Measurements from ENCODE around the gene ARFRP1. TPM values are rescaled to one million over a fixed set of nuclear protein-coding genes. Genes with fewer than 3 reads are reported as not detected.

The ARFRP1 gene
- total RNA-seq, 1 experiment from 2014 or later = 71.2 TPM

GRCh38 chr20:63734111-63734945 lies 26.6 kb upstream of the ARFRP1 start:
- TF ChIP-seq CTCF (conservative IDR thresholded peaks at IDR 0.05; ENCODE audit: low read depth, low read length) (no peak), EZH2phosphoT487 (IDR thresholded peaks at IDR 0.05; ENCODE audit: borderline replicate concordance, low read length) (no peak), EZH2 (IDR thresholded peaks at IDR 0.05; ENCODE audit: low read length, unreplicated experiment) (no peak)
- no peak for DNase-seq
- H3K4me1 ChIP-seq (ENCODE audit: insufficient read depth, low read length) = no peaks in the 10 kb centered on the region
- no peak overlapping the region for H3K9ac ChIP-seq (ENCODE audit: low read length)
- no peak overlapping the region for H3K27ac ChIP-seq (ENCODE audit: low read length)
- H4K20me1 ChIP-seq (ENCODE audit: low read length) = no peaks in the 10 kb centered on the region
- no peak for ATAC-seq
- BruUV-seq (replicated peaks) = no TSS peak
- no peak overlapping the region for H3K4me2 ChIP-seq (ENCODE audit: low read length)
- CTCF ChIA-PET = no interaction called here
- H3K27me3 ChIP-seq (ENCODE audit: low read length) = no peaks in the 10 kb centered on the region
- no peaks in the 10 kb centered on the region for H3F3A ChIP-seq (ENCODE audit: low read length, unreplicated experiment)
- peaks cover 14% of the 10 kb centered on the region; the same call in 1 of the 2 replicates for H3K79me2 ChIP-seq (ENCODE audit: low read length)
- no peak overlapping the region for H2AFZ ChIP-seq (ENCODE audit: low read length)
- POLR2A ChIA-PET (ENCODE audit: unreplicated experiment) = no interaction called here
- H3K4me3 ChIP-seq (ENCODE audit: low read length) = no peak overlapping the region
- intact Hi-C loops (cut with micrococcal nuclease) = no loop called here
- no peaks in the 10 kb centered on the region; the same call in 1 of the 2 replicates for H3K36me3 ChIP-seq (ENCODE audit: low read depth, low read length)
- H3K9me3 ChIP-seq (ENCODE audit: low read length) = no peaks in the 10 kb centered on the region
- no peaks in the 10 kb centered on the region for H3K9me2 ChIP-seq (replicated peaks; ENCODE audit: low read length)

- no peaks in the 10 kb centered on the region for H3K9me3 ChIP-seq (ENCODE audit: low read length)
- ATAC-seq = no peak
- no peak overlapping the region for H3K4me3 ChIP-seq (ENCODE audit: low read length)
- H3K79me2 ChIP-seq (ENCODE audit: low read length) = peaks cover 17% of the 10 kb centered on the region
- ChIA-PET POLR2A (ENCODE audit: unreplicated experiment) (no interaction called here), CTCF (no interaction called here)
- H4K20me1 ChIP-seq (ENCODE audit: low read length) = no peaks in the 10 kb centered on the region
- H3K4me2 ChIP-seq (ENCODE audit: low read length) = no peak overlapping the region
- intact Hi-C loops (cut with micrococcal nuclease) = no loop called here
- H3K27me3 ChIP-seq (ENCODE audit: low read length) = no peaks in the 10 kb centered on the region
- BruUV-seq (replicated peaks) = no TSS peak
- DNase-seq = no peak
- no peaks in the 10 kb centered on the region; the same call in 1 of the 2 replicates for H3K36me3 ChIP-seq (ENCODE audit: low read depth, low read length)
- H2AFZ ChIP-seq (ENCODE audit: low read length) = no peak overlapping the region
- H3K27ac ChIP-seq (ENCODE audit: low read length) = no peak overlapping the region
- TF ChIP-seq EZH2phosphoT487 (IDR thresholded peaks at IDR 0.05; ENCODE audit: borderline replicate concordance, low read length) (no peak), CTCF (conservative IDR thresholded peaks at IDR 0.05; ENCODE audit: low read depth, low read length) (no peak), EZH2 (IDR thresholded peaks at IDR 0.05; ENCODE audit: low read length, unreplicated experiment) (no peak)
- no peaks in the 10 kb centered on the region for H3K9me2 ChIP-seq (replicated peaks; ENCODE audit: low read length)
- H3K9ac ChIP-seq (ENCODE audit: low read length) = no peak overlapping the region
- H3K4me1 ChIP-seq (ENCODE audit: insufficient read depth, low read length) = no peaks in the 10 kb centered on the region
- H3F3A ChIP-seq (ENCODE audit: low read length, unreplicated experiment) = no peaks in the 10 kb centered on the region
These were observed 25.9 kb upstream of the ARFRP1 start for GRCh38 chr20:63733579-63734081.

GRCh38 chr20:63733117-63733516 lies 25.3 kb upstream of the ARFRP1 start:
- Histone ChIP-seq H3K36me3 (ENCODE audit: low read depth, low read length) (no peaks in the 10 kb centered on the region; the same call in 1 of the 2 replicates), H3K4me2 (ENCODE audit: low read length) (no peak overlapping the region), H3K79me2 (ENCODE audit: low read length) (peaks cover 22% of the 10 kb centered on the region), H4K20me1 (ENCODE audit: low read length) (no peaks in the 10 kb centered on the region), H3K9me2 (replicated peaks; ENCODE audit: low read length) (no peaks in the 10 kb centered on the region), H3K27me3 (ENCODE audit: low read length) (no peaks in the 10 kb centered on the region), H3K27ac (ENCODE audit: low read length) (no peak overlapping the region), H3K4me1 (ENCODE audit: insufficient read depth, low read length) (no peaks in the 10 kb centered on the region), H3F3A (ENCODE audit: low read length, unreplicated experiment) (no peaks in the 10 kb centered on the region), H3K9me3 (ENCODE audit: low read length) (no peaks in the 10 kb centered on the region), H3K4me3 (ENCODE audit: low read length) (no peak overlapping the region), H3K9ac (ENCODE audit: low read length) (no peak overlapping the region), H2AFZ (ENCODE audit: low read length) (no peak overlapping the region)
- CTCF ChIA-PET = no interaction called here
- POLR2A ChIA-PET (ENCODE audit: unreplicated experiment) = no interaction called here
- ATAC-seq = no peak
- no peak for TF ChIP-seq CTCF (conservative IDR thresholded peaks at IDR 0.05; ENCODE audit: low read depth, low read length)
- TF ChIP-seq EZH2 (IDR thresholded peaks at IDR 0.05; ENCODE audit: low read length, unreplicated experiment) = no peak
- TF ChIP-seq EZH2phosphoT487 (IDR thresholded peaks at IDR 0.05; ENCODE audit: borderline replicate concordance, low read length) = no peak
- BruUV-seq (replicated peaks) = no TSS peak
- no peak for DNase-seq
- intact Hi-C loops (cut with micrococcal nuclease) = no loop called here

Data from PC-3 (cell line).